Choroid plexus epithelial cell (primary cell): ENCODE results near the gene MATN4.

ENCODE experiments used
- DNase-seq: peaks from one replicate; pipeline ENCODE4 v3.0.0-alpha.2; 2010; ENCODE audit warnings: low read depth
- H3K4me3 ChIP-seq: 2 replicates; pipeline ENCODE4 v1.5.1; 2011; ENCODE audit warnings: low read depth, mild to moderate bottlenecking, control low read depth, low read length, moderate library complexity
- TF ChIP-seq, protein P1 (sequence below): conservative IDR thresholded peaks from 2 replicates; pipeline ENCODE4 v1.5.1; 2011; ENCODE audit warnings: low read depth, mild to moderate bottlenecking, control low read depth, inconsistent platforms, low read length, moderate library complexity

MATN4 gene

GRCh38 chr20:45311589-45312211 is 3.6 kb upstream of the MATN4 start:
- peak; percentile 63 for DNase-seq
- TF ChIP-seq, protein P1, sequence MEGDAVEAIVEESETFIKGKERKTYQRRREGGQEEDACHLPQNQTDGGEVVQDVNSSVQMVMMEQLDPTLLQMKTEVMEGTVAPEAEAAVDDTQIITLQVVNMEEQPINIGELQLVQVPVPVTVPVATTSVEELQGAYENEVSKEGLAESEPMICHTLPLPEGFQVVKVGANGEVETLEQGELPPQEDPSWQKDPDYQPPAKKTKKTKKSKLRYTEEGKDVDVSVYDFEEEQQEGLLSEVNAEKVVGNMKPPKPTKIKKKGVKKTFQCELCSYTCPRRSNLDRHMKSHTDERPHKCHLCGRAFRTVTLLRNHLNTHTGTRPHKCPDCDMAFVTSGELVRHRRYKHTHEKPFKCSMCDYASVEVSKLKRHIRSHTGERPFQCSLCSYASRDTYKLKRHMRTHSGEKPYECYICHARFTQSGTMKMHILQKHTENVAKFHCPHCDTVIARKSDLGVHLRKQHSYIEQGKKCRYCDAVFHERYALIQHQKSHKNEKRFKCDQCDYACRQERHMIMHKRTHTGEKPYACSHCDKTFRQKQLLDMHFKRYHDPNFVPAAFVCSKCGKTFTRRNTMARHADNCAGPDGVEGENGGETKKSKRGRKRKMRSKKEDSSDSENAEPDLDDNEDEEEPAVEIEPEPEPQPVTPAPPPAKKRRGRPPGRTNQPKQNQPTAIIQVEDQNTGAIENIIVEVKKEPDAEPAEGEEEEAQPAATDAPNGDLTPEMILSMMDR, result peak; percentile 85

DNA sequence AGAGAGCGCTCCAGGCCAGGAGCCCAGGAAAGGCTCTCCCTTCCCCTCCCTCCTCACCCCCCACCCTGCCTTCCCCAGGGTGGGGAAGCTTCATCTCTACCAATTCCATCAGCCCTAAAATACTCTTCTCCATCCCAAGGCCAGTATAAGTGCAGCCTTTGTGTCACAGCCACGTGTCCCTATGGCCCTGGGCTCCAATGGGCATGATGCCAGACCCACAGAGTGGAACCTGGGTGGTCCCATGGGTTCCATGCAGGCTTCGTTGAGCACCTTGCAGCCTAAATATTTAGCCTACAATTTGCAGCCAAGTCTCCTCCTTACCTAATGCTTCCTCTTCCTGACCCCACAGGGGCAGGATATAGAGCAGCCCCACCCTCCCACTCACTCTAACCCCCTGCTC is 976 bp upstream of the MATN4 start:
- no peak for DNase-seq
- TF ChIP-seq, protein P1, result no peak
- H3K4me3 ChIP-seq, result no peak overlapping the region

More at GRCh38 chr20:45311589-45312211, 3.6 kb upstream of the MATN4 start:
- no peak overlapping the region for H3K4me3 ChIP-seq

DNA sequence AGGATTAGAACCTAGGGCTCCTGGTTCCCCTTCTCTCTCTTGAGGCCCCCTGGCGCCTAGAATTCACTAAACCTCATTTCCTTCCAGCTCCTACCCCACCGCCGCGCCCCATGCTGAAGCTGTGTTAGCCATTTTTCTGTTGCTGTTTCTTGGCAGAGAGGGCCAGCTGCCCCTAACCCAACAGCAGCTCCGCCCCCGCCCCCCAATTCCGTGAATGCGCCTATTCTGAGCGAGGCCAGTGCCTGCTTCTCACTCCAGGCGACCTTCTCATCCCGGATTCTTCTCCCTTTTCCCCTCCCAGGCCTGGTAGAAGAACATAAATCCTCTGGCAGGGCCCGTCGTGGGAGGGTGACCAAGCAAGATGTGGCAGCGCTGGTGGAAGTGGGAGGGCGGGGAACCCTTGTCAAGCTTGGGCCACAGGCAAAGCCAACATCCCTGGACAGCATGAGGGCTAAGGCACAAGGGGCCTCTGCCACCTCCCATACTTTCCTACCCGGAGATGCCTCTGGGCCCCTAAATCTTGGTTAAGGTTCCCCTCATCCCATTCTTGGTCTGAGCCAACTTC is 941 bp downstream of the MATN4 start:
- TF ChIP-seq, protein P1, result no peak
- no peak overlapping the region for H3K4me3 ChIP-seq
- DNase-seq, result no peak

DNA sequence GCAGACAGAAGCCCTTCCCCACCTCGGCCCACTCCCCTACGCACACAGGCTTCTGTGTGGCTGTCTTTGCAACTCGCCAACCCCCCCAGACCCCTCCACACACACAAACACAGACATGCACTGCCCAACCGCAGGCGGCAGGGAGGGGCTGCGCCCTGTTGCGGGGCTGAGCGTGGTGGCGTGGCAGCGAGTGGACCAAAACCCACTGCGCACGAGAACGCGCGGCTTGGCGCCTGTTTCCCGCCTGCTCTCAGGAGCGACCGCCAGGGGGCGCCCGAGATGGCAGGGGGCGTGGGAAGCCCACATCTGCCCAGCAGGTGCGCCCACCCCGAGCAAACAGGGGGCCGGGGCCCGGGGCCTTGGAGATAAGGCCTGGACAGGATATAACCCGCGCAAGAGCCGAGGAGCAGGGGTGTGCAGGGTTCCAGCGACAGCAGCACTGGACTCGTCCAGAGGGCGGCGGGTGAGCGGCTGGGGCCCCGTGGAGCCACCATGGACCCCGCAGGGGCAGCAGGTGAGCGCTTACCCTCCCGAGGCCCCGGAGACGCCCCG is 1.6 kb downstream of the MATN4 start, which contains the start of gene RBPJL:
RBPJL (plus strand) TSS at position 410 of the 552 bp plus-strand sequence; CDS start at position 493, 83 bp downstream.
- H3K4me3 ChIP-seq, result no peak within 1 kb of the TSS
- no peak for DNase-seq
- TF ChIP-seq, protein P1, result peak; percentile 78

DNA sequence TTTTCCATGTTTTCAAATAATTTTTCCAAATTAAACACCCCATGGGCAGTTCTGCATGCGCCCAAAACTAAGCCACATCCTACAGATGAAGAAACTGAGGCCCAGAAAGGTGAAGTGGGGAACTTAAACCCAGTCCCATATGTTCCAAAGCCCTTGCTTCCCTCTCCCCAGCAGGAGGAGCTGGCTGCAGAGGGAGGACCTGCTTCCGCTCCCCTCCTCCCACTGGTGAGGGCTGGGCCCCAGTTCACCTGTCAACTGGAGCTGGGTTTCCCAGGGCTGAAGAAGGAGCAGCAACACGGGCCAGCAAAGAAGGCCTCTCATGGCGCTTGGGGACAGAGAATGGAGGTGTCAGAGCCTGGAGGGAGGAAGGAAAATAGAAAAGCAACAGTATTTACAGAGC is 2.8 kb downstream of the MATN4 start:
- no peak for DNase-seq
- H3K4me3 ChIP-seq, result no peak overlapping the region
- TF ChIP-seq, protein P1, result peak; percentile 38

DNA sequence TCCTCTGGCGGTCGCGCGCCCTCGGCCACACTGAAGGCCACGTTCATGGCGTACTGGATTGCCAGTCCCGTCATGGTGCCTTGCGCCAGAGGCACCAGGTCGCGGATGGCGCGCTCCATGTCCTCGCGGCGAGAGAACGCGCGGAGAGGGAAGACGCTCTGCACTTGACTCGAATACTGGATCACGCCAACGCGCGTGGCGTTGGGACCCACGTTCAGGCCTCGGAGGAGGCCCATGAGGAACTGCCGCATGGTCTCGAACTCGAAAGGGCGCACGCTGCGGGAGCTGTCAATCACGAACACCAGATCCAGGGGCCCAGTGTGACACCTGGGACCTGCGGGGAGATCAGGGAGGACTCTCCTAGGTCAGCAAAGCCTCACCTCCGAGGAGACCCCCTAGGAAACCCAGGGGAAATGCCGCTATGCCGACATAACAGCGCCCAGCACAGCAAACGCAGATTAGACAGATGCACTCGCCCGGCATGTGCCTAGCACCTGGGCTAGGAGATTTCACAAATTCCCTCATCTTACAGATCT is 3.6 kb downstream of the MATN4 start:
- TF ChIP-seq, protein P1, result no peak
- DNase-seq, result no peak
- no peak overlapping the region for H3K4me3 ChIP-seq
